ENCODE data around the gene CNTNAP2.
"Not testable (repeated sequence)": the region's sequence is repeated elsewhere in the genome, so short reads cannot be mapped to it uniquely, and the experiment has no call there.

The CNTNAP2 gene

DNA sequence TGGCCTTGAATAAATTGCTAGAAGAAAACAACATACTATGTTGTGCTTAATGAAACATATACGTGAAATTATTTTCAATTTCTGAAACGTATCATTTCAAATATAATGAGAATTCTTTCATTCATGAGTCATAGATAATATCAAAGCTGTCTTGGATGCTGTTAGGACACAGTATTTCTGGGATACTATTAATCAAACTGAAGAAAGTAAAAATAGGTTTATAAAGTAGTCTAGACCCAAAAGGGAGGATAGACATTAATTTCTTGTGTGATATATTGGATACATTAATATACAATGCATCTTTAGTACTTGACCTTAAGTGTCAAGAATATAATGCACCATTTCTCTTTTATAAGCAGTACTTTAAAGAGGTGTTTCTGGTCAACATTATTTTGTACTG lies 89.7 kb downstream of the CNTNAP2 start:
- no peak overlapping the region for H3K27ac Mint-ChIP-seq
- H3K27me3 Mint-ChIP-seq = no peaks in the 10 kb centered on the region
- H3K4me3 Mint-ChIP-seq = no peak overlapping the region
- H3K36me3 Mint-ChIP-seq = no peaks in the 10 kb centered on the region
- CTCF ChIA-PET = no interaction called here
- no peaks in the 10 kb centered on the region for H3K4me1 Mint-ChIP-seq
- DNase-seq = no peak
- peaks cover 3% of the 10 kb centered on the region for H3K9me3 Mint-ChIP-seq

DNA sequence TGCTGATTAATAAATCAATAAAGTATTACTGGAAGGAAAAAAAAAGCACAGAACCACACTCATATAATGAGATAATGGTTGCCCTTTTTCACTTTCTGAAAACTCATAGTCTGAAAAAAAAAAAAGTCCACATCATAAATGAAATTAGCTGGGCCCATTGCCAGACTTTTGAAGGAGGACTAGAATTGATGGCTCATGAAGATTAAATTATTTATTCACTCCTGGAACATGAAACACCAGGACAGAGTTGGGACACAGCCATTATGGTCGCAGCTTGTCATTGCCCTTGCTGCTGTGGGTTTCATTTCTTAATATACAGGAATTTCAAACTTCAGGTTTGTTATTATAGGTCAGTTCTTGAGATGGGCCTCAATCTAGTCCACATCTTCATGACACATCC lies 91.9 kb downstream of the CNTNAP2 start:
- Mint-ChIP-seq H3K27ac (no peak overlapping the region), H3K4me1 (no peaks in the 10 kb centered on the region), H3K27me3 (no peaks in the 10 kb centered on the region), H3K9me3 (peaks cover 5% of the 10 kb centered on the region), H3K4me3 (no peak overlapping the region), H3K36me3 (no peaks in the 10 kb centered on the region)
- CTCF ChIA-PET = no interaction called here
- no peak for DNase-seq

DNA sequence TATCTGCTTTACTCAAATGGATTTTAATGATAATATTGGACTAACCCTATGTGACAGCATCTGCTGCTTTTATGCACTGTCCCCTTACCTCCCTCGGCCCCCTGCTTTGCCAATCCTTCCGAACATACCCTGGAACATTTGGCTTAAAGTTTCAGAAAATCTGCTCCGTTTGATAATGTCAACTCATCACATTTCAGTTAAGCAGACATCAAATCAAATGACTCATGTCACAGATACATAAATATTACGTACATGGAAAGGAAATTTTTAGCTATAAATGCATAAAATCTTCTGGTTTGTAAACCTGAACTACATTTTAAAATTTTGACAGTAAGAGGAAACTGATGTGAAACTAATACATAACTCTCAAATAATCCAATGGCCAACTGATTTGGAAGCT lies 98.2 kb downstream of the CNTNAP2 start:
- Mint-ChIP-seq H3K27ac (no peak overlapping the region), H3K36me3 (no peaks in the 10 kb centered on the region), H3K4me1 (no peaks in the 10 kb centered on the region), H3K9me3 (peaks cover 14% of the 10 kb centered on the region), H3K27me3 (no peaks in the 10 kb centered on the region), H3K4me3 (no peak overlapping the region)
- CTCF ChIA-PET = no interaction called here
- no peak for DNase-seq

DNA sequence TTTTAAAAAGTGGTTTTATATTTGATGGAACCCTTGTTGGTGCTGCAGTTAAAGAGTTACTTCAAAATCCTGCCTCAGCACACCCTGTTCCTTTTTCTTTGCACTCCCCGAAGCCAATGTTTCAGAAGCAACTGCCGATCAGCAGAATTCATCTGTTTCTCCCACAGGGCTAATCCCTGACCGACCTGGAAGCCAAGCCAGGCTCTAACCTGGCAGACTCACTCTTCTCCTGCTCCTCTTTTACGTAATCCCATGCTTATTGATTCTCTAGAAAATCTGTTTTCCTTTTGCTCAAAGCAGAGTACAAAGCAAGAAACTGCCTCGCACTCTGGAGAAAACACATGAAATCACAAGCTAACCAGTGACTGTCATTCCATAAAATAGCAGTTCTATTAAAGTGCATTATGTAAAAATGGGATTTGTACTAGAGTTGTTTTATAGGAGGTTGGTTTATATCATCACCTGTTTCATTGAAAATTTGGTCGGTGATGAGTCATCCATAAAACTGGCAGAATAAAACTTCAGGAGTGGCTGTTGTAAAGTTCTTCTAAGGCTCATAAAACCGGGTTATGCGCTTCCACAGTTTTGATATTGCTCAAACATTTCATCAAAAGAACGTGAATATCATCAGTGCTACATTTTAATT lies 99.9 kb downstream of the CNTNAP2 start:
- Mint-ChIP-seq H3K4me1 (no peaks in the 10 kb centered on the region), H3K27ac (no peak overlapping the region)
- DNase-seq = no peak

DNA sequence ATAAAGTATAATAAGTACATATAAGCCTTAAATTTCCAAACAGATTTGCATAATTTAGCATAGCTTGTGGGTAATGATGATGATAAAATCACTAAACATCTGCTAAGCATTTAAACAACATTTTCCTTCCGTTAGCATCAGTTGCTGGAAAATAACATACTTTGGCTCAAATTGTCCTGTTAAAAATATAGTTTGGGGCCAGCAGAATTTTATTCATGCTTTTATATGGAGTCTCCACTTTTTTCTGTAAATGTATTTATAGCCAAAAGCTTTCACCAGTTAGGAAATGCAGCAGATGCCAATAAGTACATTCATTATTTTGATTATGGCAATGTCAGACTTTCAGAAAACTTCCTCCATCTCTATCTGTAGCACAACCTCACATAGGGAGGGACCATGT lies 107.2 kb downstream of the CNTNAP2 start:
- H3K4me3 Mint-ChIP-seq = no peak overlapping the region
- H3K4me1 Mint-ChIP-seq = no peaks in the 10 kb centered on the region
- no peak for DNase-seq
- no peaks in the 10 kb centered on the region for H3K36me3 Mint-ChIP-seq
- no peaks in the 10 kb centered on the region for H3K27me3 Mint-ChIP-seq
- no peak overlapping the region for H3K27ac Mint-ChIP-seq
- H3K9me3 Mint-ChIP-seq = peaks cover 3% of the 10 kb centered on the region
- CTCF ChIA-PET = interaction anchor here (0.6 kb wide), 1 partner anchor 8 kb away, joined by 3 read pairs; no protein-coding TSS in a partner anchor

More for the DNA sequence above, 99.9 kb downstream of the CNTNAP2 start:
- H3K4me3 Mint-ChIP-seq = no peak overlapping the region
- H3K36me3 Mint-ChIP-seq = no peaks in the 10 kb centered on the region
- H3K9me3 Mint-ChIP-seq = peaks cover 11% of the 10 kb centered on the region
- CTCF ChIA-PET = no interaction called here
- no peaks in the 10 kb centered on the region for H3K27me3 Mint-ChIP-seq

DNA sequence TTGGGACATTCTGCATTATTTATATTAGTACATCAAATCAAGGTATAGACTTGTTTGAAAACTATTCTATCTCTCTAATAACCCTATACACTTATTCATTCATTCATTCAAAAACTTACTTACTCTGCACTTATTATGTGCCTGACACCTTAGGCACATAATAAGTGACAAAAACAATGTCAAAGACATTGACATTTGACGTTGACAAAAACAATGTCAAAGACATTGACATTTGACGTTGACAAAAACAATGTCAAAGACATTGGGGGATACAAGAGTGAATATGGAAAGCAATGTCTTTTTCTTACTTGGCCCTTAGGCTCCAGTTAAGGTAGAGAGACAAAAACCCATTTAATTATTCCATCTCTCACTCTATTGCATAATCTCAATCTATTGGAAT lies 116.0 kb downstream of the CNTNAP2 start:
- no peaks in the 10 kb centered on the region for H3K36me3 Mint-ChIP-seq
- CTCF ChIA-PET = no interaction called here
- H3K9me3 Mint-ChIP-seq = no peaks in the 10 kb centered on the region
- DNase-seq = no peak
- H3K27ac Mint-ChIP-seq = no peak overlapping the region
- no peaks in the 10 kb centered on the region for H3K27me3 Mint-ChIP-seq
- no peaks in the 10 kb centered on the region for H3K4me1 Mint-ChIP-seq
- no peak overlapping the region for H3K4me3 Mint-ChIP-seq

DNA sequence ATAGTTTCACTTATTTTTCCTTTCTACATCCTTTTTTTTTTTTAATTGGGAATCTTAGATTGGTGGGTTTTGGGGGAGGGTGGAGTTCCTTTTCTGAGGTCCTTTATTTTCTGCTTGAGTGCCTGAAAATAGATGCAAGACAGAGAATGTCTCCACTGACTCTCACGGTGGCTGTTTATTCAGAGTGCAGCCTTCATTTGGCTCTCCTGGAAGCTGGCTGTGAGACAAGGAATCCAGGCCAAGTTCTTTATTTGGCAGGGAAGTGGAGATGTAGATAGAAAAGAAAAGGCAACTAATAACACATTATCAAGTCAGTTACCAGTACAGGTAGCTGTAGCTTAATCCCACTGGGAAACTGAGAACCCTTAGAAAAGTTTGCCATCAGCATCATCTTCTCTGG lies 118.6 kb downstream of the CNTNAP2 start:
- Mint-ChIP-seq H3K4me3 (no peak overlapping the region), H3K36me3 (no peaks in the 10 kb centered on the region), H3K9me3 (peaks cover 2% of the 10 kb centered on the region), H3K4me1 (no peaks in the 10 kb centered on the region), H3K27ac (no peak overlapping the region), H3K27me3 (no peaks in the 10 kb centered on the region)
- no peak for DNase-seq
- CTCF ChIA-PET = no interaction called here

DNA sequence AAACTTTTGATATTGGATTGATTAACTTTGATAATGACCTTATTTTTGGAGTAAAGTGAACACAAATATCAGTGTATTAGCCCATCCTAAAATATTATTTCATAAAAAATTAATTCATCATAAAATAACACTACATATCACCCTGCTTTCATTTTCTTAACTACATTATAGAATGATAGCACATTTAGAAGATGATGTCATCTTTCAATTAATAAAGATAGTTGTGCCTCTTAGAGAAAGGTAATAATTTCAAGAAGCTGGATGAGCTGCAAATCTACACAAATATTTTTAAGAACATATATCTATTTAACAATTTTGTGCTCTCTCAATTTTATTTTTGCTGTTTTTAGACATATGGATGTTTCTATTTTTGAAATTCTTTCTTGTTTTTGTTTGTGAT lies 126.1 kb downstream of the CNTNAP2 start:
- H3K4me3 Mint-ChIP-seq = no peak overlapping the region
- peaks cover 17% of the 10 kb centered on the region for H3K9me3 Mint-ChIP-seq
- H3K4me1 Mint-ChIP-seq = no peaks in the 10 kb centered on the region
- no peak overlapping the region for H3K27ac Mint-ChIP-seq
- no peak for DNase-seq
- CTCF ChIA-PET = no interaction called here
- no peaks in the 10 kb centered on the region for H3K36me3 Mint-ChIP-seq
- H3K27me3 Mint-ChIP-seq = no peaks in the 10 kb centered on the region

DNA sequence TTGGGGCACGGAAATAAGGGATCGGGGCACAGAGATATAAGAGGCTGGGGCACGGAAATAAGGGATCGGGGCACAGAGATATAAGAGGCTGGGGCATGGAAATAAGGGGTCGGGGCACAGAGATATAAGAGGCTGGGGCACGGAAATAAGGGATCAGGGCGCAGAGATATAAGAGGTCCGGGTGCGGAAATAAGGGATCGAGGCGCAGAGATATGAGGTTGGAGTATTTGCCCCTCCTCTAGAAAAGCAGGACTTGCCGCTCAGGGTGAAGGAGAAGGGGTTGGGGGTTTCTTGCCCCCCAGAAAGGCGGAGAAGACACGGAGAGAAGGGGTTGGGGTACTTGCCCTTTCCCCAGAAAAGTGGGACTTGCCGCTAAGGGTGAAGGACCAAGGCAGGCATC lies 131.4 kb downstream of the CNTNAP2 start:
- H3K9me3 Mint-ChIP-seq = peaks cover 28% of the 10 kb centered on the region
- DNase-seq, CTCF ChIA-PET, H3K36me3 Mint-ChIP-seq, H3K27ac Mint-ChIP-seq, H3K4me1 Mint-ChIP-seq, H3K4me3 Mint-ChIP-seq, H3K27me3 Mint-ChIP-seq: not testable (repeated sequence)

DNA sequence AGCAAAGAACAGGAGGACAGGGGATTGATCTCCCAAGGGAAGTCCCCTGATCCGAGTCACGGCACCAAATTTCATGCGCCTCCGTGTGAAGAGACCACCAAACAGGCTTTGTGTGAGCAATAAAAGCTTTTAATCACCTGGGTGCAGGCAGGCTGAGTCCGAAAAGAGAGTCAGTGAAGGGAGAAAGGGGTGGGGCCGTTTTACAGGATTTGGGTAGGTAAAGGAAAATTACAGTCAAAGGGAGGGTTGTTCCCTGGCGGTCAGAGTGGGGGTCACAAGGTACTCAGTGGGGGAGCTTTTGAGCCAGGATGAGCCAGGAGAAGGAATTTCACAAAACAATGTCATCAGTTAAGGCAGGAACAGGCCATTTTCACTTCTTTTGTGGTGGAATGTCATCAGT lies 132.1 kb downstream of the CNTNAP2 start:
- H3K4me3 Mint-ChIP-seq, DNase-seq, CTCF ChIA-PET, H3K27me3 Mint-ChIP-seq, H3K27ac Mint-ChIP-seq, H3K36me3 Mint-ChIP-seq, H3K4me1 Mint-ChIP-seq: not testable (repeated sequence)
- peaks cover 30% of the 10 kb centered on the region for H3K9me3 Mint-ChIP-seq

DNA sequence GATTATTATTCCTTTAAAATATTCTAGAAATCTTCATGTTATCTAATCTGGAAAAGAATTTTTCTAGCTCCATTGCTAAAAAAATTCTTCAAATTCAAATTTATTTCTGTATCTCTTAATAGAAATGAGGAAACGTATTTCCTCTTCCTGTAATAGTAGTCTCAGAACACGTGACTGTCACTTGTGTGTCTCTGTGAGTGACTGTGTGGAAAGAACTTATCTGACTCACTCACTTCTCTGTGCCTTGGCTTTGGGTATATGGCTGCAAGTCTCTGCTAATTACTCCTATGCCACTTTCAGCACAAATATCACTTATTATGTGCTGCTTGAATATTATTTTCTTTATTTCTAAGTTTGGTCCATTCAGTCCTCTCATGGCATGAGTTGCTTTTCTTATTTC lies 132.7 kb downstream of the CNTNAP2 start:
- Mint-ChIP-seq H3K27me3 (no peaks in the 10 kb centered on the region), H3K4me3 (no peak overlapping the region), H3K36me3 (no peaks in the 10 kb centered on the region), H3K4me1 (no peaks in the 10 kb centered on the region), H3K27ac (no peak overlapping the region), H3K9me3 (peaks cover 28% of the 10 kb centered on the region)
- CTCF ChIA-PET = no interaction called here
- no peak for DNase-seq

DNA sequence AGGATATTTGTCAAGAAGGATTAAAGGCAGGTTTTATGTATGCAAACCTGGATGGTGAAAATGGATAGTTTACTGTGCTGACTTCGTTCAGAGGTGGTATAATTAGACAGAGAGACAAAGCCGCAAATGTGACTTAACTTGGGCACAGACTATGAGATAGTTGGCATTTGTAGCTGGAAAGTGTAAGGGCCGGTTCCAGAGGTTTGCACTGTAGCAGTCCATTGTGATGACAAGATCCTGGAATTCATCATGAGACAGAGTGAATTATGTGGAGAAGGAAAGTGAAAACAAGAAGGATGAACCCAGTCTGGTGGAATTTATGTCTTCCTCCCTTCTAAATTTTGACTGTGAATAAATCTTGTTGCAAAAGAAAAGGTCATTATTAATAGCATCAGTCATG lies 139.0 kb downstream of the CNTNAP2 start:
- CTCF ChIA-PET = no interaction called here
- no peak for DNase-seq
- H3K36me3 Mint-ChIP-seq = no peaks in the 10 kb centered on the region

DNA sequence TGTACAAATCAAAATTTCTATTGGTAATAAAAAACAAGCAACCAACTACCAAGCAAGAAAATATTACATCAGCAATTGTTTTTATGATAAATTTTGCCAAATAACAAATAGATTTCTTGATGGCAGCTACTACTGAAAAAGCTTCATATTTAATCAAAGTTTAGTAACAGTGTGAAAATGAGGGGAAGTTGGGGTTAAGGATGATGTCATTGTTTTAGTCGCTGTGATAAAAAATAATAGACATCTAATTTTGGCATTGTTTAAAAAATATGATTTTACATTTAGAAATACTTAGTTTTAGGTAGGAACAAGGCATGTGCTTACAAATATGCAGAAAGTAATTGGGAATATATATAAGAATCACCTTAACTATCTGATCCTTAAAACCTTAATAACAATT lies 145.9 kb downstream of the CNTNAP2 start:
- CTCF ChIA-PET = no interaction called here
- no peaks in the 10 kb centered on the region for H3K4me1 Mint-ChIP-seq
- no peak overlapping the region for H3K4me3 Mint-ChIP-seq
- no peak for DNase-seq
- H3K9me3 Mint-ChIP-seq = peaks cover 15% of the 10 kb centered on the region
- H3K27me3 Mint-ChIP-seq = no peaks in the 10 kb centered on the region
- H3K27ac Mint-ChIP-seq = no peak overlapping the region
- no peaks in the 10 kb centered on the region for H3K36me3 Mint-ChIP-seq

More for the DNA sequence above, 139.0 kb downstream of the CNTNAP2 start:
- Mint-ChIP-seq H3K9me3 (peaks cover 15% of the 10 kb centered on the region), H3K27ac (no peak overlapping the region), H3K27me3 (no peaks in the 10 kb centered on the region), H3K4me1 (no peaks in the 10 kb centered on the region), H3K4me3 (no peak overlapping the region)

DNA sequence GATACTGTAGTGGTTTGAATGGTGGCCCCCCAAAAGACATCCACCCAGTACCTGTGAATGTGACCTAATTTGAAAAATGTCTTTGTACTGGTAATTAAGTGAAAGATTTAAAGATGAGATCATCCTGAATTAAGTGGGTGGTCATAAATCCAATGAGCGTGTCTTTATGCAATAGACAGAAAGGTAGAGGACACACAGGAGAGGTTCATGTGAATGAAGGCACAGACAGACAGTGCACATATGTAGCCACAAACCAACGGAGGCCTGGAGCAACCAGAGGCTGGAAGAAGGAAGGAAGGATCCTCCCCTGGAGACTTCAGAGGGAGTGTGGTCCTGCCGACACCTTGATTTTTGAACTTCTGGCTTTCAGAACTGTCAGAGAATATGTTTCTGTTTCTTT lies 160.3 kb downstream of the CNTNAP2 start:
- Mint-ChIP-seq H3K36me3 (no peaks in the 10 kb centered on the region), H3K4me3 (no peak overlapping the region), H3K4me1 (no peaks in the 10 kb centered on the region), H3K27me3 (no peaks in the 10 kb centered on the region), H3K9me3 (peaks cover 4% of the 10 kb centered on the region), H3K27ac (no peak overlapping the region)
- no peak for DNase-seq
- CTCF ChIA-PET = no interaction called here

DNA sequence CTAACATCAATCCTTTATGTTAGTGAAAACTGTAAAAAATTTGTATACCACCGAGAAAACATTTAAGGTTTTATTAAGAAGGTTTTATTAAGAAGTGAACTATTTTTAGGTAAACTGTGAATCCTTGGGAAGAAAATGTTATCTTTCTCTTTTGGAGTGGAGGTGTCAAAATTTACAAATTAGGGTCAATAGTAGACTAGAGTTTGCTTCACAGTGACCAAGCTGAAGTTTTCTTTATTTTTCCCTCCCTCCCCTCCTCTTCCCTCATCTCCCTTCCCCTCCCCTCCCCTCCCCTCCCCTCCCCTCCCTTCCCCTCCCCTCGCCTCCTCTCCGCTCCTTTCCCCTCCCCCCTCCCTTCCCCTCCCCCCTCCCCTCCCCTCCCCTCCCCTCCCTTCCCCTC lies 168.8 kb downstream of the CNTNAP2 start:
- H3K36me3 Mint-ChIP-seq = no peaks in the 10 kb centered on the region
- CTCF ChIA-PET = no interaction called here
- H3K4me1 Mint-ChIP-seq = no peaks in the 10 kb centered on the region
- DNase-seq = no peak
- peaks cover 5% of the 10 kb centered on the region for H3K9me3 Mint-ChIP-seq
- H3K27ac Mint-ChIP-seq = no peak overlapping the region
- H3K4me3 Mint-ChIP-seq = no peak overlapping the region
- no peaks in the 10 kb centered on the region for H3K27me3 Mint-ChIP-seq

DNA sequence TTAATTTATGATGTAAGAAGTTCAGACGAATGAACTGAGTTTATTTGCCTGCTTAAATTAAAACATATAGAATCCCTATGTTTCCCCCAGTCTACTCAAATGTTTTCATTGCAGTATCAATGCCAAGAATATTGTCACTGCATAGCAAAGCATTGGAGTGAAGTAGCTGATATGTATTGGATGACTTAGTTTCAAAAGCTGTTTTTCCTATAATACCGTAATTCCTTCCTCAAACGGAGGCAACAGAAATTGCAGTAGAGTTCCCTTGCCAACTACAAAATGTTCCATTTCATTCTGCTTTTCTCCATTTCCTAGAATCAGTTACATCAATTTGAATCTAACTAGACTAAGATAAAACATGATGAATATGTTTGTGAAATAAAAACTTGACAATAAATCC lies 174.1 kb downstream of the CNTNAP2 start:
- Mint-ChIP-seq H3K4me3 (no peak overlapping the region), H3K9me3 (peaks cover 9% of the 10 kb centered on the region), H3K36me3 (no peaks in the 10 kb centered on the region), H3K27ac (no peak overlapping the region), H3K27me3 (no peaks in the 10 kb centered on the region), H3K4me1 (no peaks in the 10 kb centered on the region)
- no peak for DNase-seq
- CTCF ChIA-PET = no interaction called here
